Adrenal gland (tissue), 12 donors: Measurements from ENCODE around the gene FAM50A. TPM values are rescaled to one million over a fixed set of nuclear protein-coding genes. Genes with fewer than 3 reads are reported as not detected.

ENCODE experiments used
- DNase-seq, 7 donors: peaks; one replicate each; pipeline ENCODE4 v3.0.0-alpha.2; 2019 to 2020
- H3K27ac ChIP-seq, 5 donors: fragments of 200-600 bp; sonication (generic) in 4 of 5; 1 replicate in 3 of 5; 2 replicates in 2 of 5; pipeline versions ENCODE4 v1.5.1 to v1.8.0; 2016 to 2020; ENCODE audit warnings: mild to moderate bottlenecking in 1 of 5
- H3K27me3 ChIP-seq: fragments of 200-600 bp; 2 replicates; pipeline ENCODE4 v1.8.0; 2021
- H3K36me3 ChIP-seq, 2 donors: fragments of 200-600 bp; replicated peaks in 1 of 2; 1 replicate in 1 of 2; 2 replicates in 1 of 2; pipeline versions ENCODE4 v1.5.1 to v1.8.0; 2018 to 2022
- H3K4me1 ChIP-seq, 2 donors: fragments of 200-600 bp; replicated peaks in 1 of 2; 1 replicate in 1 of 2; 2 replicates in 1 of 2; pipeline versions ENCODE4 v1.5.1 to v1.8.0; 2018 to 2021
- H3K4me3 ChIP-seq, 4 donors: fragments of 200-600 bp; sonication (generic) in 3 of 4; one replicate each; pipeline ENCODE4 v1.5.1; 2016 to 2018
- H3K9me3 ChIP-seq, 3 donors: fragments of 200-600 bp; sonication (generic) in 1 of 3; replicated peaks in 1 of 3; 1 replicate in 2 of 3; 2 replicates in 1 of 3; pipeline versions ENCODE4 v1.5.1 to v1.8.0; 2016 to 2021
- POLR2A ChIP-seq, 2 donors: fragments of 450-650 bp; IDR thresholded peaks; one replicate each; pipeline ENCODE4 v1.6.1; 2017; ENCODE audit warnings: antibody characterized with exemption in 2 of 2, mild to moderate bottlenecking in 2 of 2, moderate library complexity in 1 of 2
- WGBS, 4 donors: extraction: QIAGEN DNeasy Blood & Tissue Kit in 2 of 4; methylation state at CpG; one replicate each; pipeline versions ENCODE4 v1.1.5 to v1.1.7; 2013 to 2017; 5-methylcytosine and 5-hydroxymethylcytosine counted together
- intact Hi-C, 2 donors: fragments of 100-400 bp; cut with DNase I; formaldehyde crosslinking; loops; one replicate each; pipeline versions ENCODE4 v1.14.1 to v1.15.0; 2022 to 2023
- polyA plus RNA-seq, 3 donors: library from polyadenylated mRNA; stranded (reverse); fragments of 200-250 nt in 2 of 3; fragments of 350-450 nt in 1 of 3; fragmentation: Illumina TruSeq in 1 of 3; extraction: RNeasy Lipid Tissue Mini Kit (QIAGEN cat#74804) in 1 of 3; gene quantifications; one replicate each; pipeline ENCODE4 v1.2.3, GENCODE V29; 2013 to 2014
- total RNA-seq, 9 donors: library from RNA; depleted of rRNA in 4 of 9; stranded (reverse); fragments of >200 nt in 4 of 9; fragments of 120-200 nt in 1 of 9; fragmentation: NEBNext Ultra II Directional in 1 of 9; extraction: Animal tissue kit (Norgen Biotek cat#: 25700) in 1 of 9; gene quantifications; one replicate each; pipeline versions ENCODE4 v1.1.0 to v1.2.4, GENCODE V29; 2013 to 2023
- TF ChIP-seq, protein P1 (sequence below), 6 experiments: fragments of 450-650 bp in 4 of 6; fragments of 200-600 bp in 2 of 6; sonication (generic) in 1 of 6; IDR thresholded peaks; 1 replicate in 5 of 6; 2 replicates in 1 of 6; pipeline versions ENCODE4 v1.5.1 to v1.8.0; 2016 to 2021; ENCODE audit warnings: antibody characterized with exemption in 6 of 6, mild to moderate bottlenecking in 2 of 6, moderate library complexity in 1 of 6
- donor health status: healthy with polysubstance abuse.
- donor health status: Bipolar disorder and iron deficiency.
- donor health status: DM: yes; HTN: yes; CAD: no.
- donor health status: DM: no; HTN: no; CAD: no.
- donor health status: DM: no; HTN: no; CAD: no.
- donor health status: DM: yes; HTN: yes; CAD: no.

FAM50A gene
- total and polyA plus RNA-seq, 12 donors, result 25.1 to 451 (median 59.4) TPM

DNA sequence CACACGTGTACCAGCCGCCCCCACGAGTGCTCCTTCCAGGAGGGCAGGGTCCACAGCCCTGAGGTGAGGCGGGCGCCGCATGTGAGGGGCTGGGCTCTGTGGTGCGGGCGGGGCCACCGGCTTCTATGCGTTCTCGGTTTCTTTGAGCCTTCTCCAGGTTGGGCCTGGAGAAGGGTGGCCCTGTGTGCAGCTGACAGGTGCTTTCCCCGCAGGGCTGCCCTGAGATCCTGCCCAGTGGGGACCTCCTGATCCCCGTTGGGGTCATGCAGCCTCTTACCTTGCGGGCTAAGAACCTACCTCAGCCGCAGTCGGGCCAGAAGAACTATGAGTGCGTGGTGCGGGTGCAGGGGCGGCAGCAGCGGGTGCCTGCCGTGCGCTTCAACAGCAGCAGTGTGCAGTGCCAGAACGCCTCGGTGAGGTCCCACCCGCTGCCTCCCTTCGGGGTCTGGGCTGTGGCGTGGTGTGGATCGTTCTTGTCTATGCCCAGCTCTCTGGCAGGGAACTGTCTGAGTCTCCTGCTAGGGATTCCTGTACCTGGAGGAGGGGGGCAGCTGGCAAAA, 20.9 kb downstream of the FAM50A start:
- Histone ChIP-seq H3K36me3 (peaks cover 0 to 58% of the 10 kb centered on the region in 2 donors), H3K27me3 (no peaks in the 10 kb centered on the region), H3K9me3 (no peaks in the 10 kb centered on the region), H3K27ac (no peak overlapping the region), H3K4me3 (no peak overlapping the region), H3K4me1 (no peaks in the 10 kb centered on the region)
- WGBS, 4 donors, result 60 to 94% (median 93%) methylated on average over 1 to 28 of the region's 28 CpGs
- TF ChIP-seq POLR2A (IDR thresholded peaks at IDR 0.05), result no peak
- TF ChIP-seq, protein P1, sequence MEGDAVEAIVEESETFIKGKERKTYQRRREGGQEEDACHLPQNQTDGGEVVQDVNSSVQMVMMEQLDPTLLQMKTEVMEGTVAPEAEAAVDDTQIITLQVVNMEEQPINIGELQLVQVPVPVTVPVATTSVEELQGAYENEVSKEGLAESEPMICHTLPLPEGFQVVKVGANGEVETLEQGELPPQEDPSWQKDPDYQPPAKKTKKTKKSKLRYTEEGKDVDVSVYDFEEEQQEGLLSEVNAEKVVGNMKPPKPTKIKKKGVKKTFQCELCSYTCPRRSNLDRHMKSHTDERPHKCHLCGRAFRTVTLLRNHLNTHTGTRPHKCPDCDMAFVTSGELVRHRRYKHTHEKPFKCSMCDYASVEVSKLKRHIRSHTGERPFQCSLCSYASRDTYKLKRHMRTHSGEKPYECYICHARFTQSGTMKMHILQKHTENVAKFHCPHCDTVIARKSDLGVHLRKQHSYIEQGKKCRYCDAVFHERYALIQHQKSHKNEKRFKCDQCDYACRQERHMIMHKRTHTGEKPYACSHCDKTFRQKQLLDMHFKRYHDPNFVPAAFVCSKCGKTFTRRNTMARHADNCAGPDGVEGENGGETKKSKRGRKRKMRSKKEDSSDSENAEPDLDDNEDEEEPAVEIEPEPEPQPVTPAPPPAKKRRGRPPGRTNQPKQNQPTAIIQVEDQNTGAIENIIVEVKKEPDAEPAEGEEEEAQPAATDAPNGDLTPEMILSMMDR (IDR thresholded peaks at IDR 0.05), result no peak
- DNase-seq, result no peak
- intact Hi-C loops, result no loop called here

DNA sequence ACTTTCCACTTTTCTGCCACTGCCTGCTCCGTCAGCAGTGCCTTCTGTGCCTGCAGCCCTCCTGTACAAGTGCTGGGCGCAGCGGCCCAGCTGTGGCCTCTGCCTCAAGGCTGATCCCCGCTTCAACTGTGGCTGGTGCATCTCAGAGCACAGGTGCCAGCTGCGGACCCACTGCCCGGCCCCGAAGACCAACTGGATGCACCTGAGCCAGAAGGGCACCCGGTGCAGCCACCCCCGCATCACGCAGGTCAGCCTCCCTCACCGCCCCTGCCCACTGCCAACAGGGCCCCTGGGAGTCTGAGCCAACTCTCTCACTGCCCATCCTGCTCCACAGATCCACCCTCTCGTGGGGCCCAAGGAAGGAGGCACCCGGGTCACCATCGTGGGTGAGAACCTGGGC, 21.7 kb downstream of the FAM50A start:
- intact Hi-C loops, result no loop called here
- H3K36me3 ChIP-seq, result peaks cover 0 to 65% of the 10 kb centered on the region in 2 donors

DNA sequence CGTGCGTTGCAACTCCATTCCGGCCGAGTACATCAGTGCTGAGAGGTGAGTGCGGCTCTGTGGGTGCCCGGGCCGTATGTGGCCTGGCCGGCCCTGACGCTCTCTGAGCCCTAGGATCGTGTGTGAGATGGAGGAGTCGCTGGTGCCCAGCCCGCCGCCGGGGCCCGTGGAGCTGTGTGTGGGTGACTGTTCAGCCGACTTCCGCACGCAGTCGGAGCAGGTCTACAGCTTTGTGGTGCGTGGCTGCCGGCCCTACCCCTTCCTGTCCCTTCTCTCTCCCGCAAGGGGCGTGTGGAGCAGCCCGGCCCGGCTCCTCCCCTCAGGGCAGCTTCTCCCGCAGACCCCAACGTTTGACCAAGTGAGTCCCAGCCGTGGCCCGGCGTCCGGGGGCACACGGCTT, 22.1 kb downstream of the FAM50A start:
- H3K4me3 ChIP-seq, result no peak overlapping the region
- no peak for DNase-seq
- intact Hi-C loops, result no loop called here
- no peak for TF ChIP-seq POLR2A (IDR thresholded peaks at IDR 0.05)
- TF ChIP-seq, protein P1 (IDR thresholded peaks at IDR 0.05), result no peak
- H3K27me3 ChIP-seq, result no peaks in the 10 kb centered on the region
- no peaks in the 10 kb centered on the region for H3K9me3 ChIP-seq
- H3K36me3 ChIP-seq, result peaks cover 0 to 69% of the 10 kb centered on the region in 2 donors
- 88 to 94% (median 91%) methylated on average over 20 to 32 of the region's 32 CpGs; no CpG with 5 or more reads in 1 of the 4 donors for WGBS, 4 donors
- H3K4me1 ChIP-seq, result no peaks in the 10 kb centered on the region
- H3K27ac ChIP-seq, result no peak overlapping the region

More for the DNA sequence above, 21.7 kb downstream of the FAM50A start:
- Histone ChIP-seq H3K4me3 (no peak overlapping the region), H3K4me1 (no peaks in the 10 kb centered on the region), H3K27me3 (no peaks in the 10 kb centered on the region), H3K9me3 (no peaks in the 10 kb centered on the region), H3K27ac (no peak overlapping the region)
- TF ChIP-seq, protein P1 (IDR thresholded peaks at IDR 0.05), result no peak
- TF ChIP-seq POLR2A (IDR thresholded peaks at IDR 0.05), result no peak
- 92 to 95% (median 93%) methylated on average over 2 to 14 of the region's 14 CpGs for WGBS, 4 donors
- no peak for DNase-seq

DNA sequence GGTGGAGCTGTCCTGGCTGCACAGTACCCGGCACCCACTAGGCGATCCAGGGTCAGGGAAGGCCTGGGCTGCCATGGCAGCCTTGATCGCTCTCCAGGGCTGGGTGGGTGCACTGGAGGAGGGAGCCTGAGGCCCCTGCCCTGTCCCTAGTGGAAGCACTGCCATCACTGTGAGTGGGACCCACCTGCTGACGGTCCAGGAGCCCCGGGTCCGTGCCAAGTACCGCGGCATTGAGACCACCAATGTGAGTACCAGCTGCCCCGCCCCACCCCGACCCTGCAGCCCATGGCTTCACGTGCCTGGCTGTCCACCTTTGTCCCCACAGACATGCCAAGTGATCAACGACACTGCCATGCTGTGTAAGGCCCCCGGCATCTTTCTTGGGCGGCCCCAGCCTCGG, 23.0 kb downstream of the FAM50A start:
- DNase-seq, result no peak
- H3K36me3 ChIP-seq, result peaks cover 0 to 76% of the 10 kb centered on the region in 2 donors
- TF ChIP-seq POLR2A (IDR thresholded peaks at IDR 0.05), result no peak
- TF ChIP-seq, protein P1 (IDR thresholded peaks at IDR 0.05), result no peak
- no peaks in the 10 kb centered on the region for H3K9me3 ChIP-seq
- 85 to 100% (median 96%) methylated on average over 2 to 15 of the region's 15 CpGs; no CpG with 5 or more reads in 1 of the 4 donors for WGBS, 4 donors
- intact Hi-C loops, result no loop called here
- no peak overlapping the region for H3K27ac ChIP-seq
- H3K4me3 ChIP-seq, result no peak overlapping the region
- no peaks in the 10 kb centered on the region for H3K27me3 ChIP-seq
- H3K4me1 ChIP-seq, result no peaks in the 10 kb centered on the region
